ENCODE measurements around the gene CAMTA1.

DNA sequence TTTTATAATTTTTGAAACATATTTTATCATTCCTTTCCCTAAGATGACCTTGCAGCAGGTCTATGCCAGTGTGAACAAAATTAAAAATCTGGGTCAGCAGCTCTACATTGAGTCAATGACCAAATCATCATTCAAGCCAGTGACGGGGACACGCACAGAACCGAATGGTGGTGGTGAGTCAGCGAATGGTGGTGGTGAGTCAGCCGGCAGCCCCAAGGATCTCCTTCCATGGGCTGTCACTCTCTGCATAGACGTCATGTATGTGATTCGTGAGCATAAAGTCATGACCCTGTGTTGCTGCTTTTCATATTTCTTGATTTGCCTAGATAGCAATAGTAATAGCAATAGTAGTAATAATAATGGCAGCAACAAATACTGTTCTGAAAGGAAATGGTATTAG is 1025.1 kb downstream of the CAMTA1 start:
- TF ChIP-seq, protein P1, sequence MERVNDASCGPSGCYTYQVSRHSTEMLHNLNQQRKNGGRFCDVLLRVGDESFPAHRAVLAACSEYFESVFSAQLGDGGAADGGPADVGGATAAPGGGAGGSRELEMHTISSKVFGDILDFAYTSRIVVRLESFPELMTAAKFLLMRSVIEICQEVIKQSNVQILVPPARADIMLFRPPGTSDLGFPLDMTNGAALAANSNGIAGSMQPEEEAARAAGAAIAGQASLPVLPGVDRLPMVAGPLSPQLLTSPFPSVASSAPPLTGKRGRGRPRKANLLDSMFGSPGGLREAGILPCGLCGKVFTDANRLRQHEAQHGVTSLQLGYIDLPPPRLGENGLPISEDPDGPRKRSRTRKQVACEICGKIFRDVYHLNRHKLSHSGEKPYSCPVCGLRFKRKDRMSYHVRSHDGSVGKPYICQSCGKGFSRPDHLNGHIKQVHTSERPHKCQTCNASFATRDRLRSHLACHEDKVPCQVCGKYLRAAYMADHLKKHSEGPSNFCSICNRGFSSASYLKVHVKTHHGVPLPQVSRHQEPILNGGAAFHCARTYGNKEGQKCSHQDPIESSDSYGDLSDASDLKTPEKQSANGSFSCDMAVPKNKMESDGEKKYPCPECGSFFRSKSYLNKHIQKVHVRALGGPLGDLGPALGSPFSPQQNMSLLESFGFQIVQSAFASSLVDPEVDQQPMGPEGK (CRISPR knock-in tag; IDR thresholded peaks at IDR 0.05; ENCODE audit: borderline replicate concordance), result no peak
- TF ChIP-seq RARB (CRISPR knock-in tag; IDR thresholded peaks at IDR 0.05) (no peak), ZC3H10 (CRISPR knock-in tag; IDR thresholded peaks at IDR 0.05) (no peak), PPARA (CRISPR knock-in tag; IDR thresholded peaks at IDR 0.05; ENCODE audit: borderline replicate concordance) (no peak), ZNF8 (CRISPR knock-in tag; IDR thresholded peaks at IDR 0.05) (no peak)
- TF ChIP-seq, protein P2, sequence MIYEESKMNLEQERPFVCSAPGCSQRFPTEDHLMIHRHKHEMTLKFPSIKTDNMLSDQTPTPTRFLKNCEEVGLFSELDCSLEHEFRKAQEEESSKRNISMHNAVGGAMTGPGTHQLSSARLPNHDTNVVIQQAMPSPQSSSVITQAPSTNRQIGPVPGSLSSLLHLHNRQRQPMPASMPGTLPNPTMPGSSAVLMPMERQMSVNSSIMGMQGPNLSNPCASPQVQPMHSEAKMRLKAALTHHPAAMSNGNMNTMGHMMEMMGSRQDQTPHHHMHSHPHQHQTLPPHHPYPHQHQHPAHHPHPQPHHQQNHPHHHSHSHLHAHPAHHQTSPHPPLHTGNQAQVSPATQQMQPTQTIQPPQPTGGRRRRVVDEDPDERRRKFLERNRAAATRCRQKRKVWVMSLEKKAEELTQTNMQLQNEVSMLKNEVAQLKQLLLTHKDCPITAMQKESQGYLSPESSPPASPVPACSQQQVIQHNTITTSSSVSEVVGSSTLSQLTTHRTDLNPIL (CRISPR knock-in tag; IDR thresholded peaks at IDR 0.05; ENCODE audit: low read depth), result no peak
